HEK293T (cell line): ENCODE measurements around the gene SH3BP2.

ENCODE experiments used
- CTCF ChIA-PET: fragments of 350-600 bp; formaldehyde crosslinking; extraction: SDS; loops from one replicate; lab custom pipeline; 2021; ENCODE audit warnings: antibody characterized with exemption, inconsistent platforms; lab: Yijun Ruan, JAX
- POLR2A ChIA-PET: fragments of 350-600 bp; formaldehyde crosslinking; extraction: SDS; loops from one replicate; lab custom pipeline; 2020; ENCODE audit warnings: antibody characterized with exemption, inconsistent platforms; lab: Yijun Ruan, JAX
- DNase-seq: peaks from one replicate; pipeline ENCODE4 v3.0.0; 2012; ENCODE audit warnings: mixed read lengths; ENCODE audit errors: extremely low spot score
- ARNT ChIP-seq: fragments of 450-650 bp; IDR thresholded peaks from 2 replicates; pipeline ENCODE4 v1.6.1; 2017; ENCODE audit warnings: mild to moderate bottlenecking
- BHLHE40 ChIP-seq: fragments of 450-650 bp; IDR thresholded peaks from 2 replicates; pipeline ENCODE4 v1.6.1; 2016; ENCODE audit warnings: mild to moderate bottlenecking, moderate library complexity, borderline replicate concordance
- CTBP1 ChIP-seq: fragments of 450-650 bp; IDR thresholded peaks from 2 replicates; pipeline ENCODE4 v1.6.1; 2016; ENCODE audit warnings: borderline replicate concordance
- ELF4 ChIP-seq: fragments of 450-650 bp; IDR thresholded peaks from 2 replicates; pipeline ENCODE4 v1.6.1; 2017; ENCODE audit warnings: antibody characterized with exemption
- FOXA1 ChIP-seq: fragments of 450-650 bp; IDR thresholded peaks from 2 replicates; pipeline ENCODE4 v1.6.1; 2016; ENCODE audit warnings: mild to moderate bottlenecking
- FOXK2 ChIP-seq: fragments of 450-650 bp; IDR thresholded peaks from 2 replicates; pipeline ENCODE4 v1.6.1; 2016; ENCODE audit warnings: mild to moderate bottlenecking
- FOXM1 ChIP-seq: fragments of 450-650 bp; IDR thresholded peaks from 2 replicates; pipeline ENCODE4 v1.6.1; 2017; ENCODE audit warnings: mild to moderate bottlenecking, borderline replicate concordance
- HDGF ChIP-seq: fragments of 450-650 bp; IDR thresholded peaks from 2 replicates; pipeline ENCODE4 v1.6.1; 2017; ENCODE audit warnings: antibody characterized with exemption, borderline replicate concordance
- L3MBTL2 ChIP-seq: fragments of 450-650 bp; conservative IDR thresholded peaks from 2 replicates; pipeline ENCODE4 v1.6.1; 2016; ENCODE audit warnings: mild to moderate bottlenecking
- LEF1 ChIP-seq: fragments of 450-650 bp; IDR thresholded peaks from 2 replicates; pipeline ENCODE4 v1.6.1; 2017; ENCODE audit warnings: mild to moderate bottlenecking, borderline replicate concordance
- NFRKB ChIP-seq: fragments of 450-650 bp; IDR thresholded peaks from 2 replicates; pipeline ENCODE4 v1.6.1; 2016; ENCODE audit warnings: mild to moderate bottlenecking, moderate library complexity
- SP1 ChIP-seq: fragments of 450-650 bp; IDR thresholded peaks from 2 replicates; pipeline ENCODE4 v1.6.1; 2017
- SUZ12 ChIP-seq: fragments of 450-650 bp; IDR thresholded peaks from 2 replicates; pipeline ENCODE4 v1.6.1; 2016; ENCODE audit warnings: mild to moderate bottlenecking
- TARDBP ChIP-seq: fragments of 450-650 bp; IDR thresholded peaks from 2 replicates; pipeline ENCODE4 v1.6.1; 2016
- ZNF384 ChIP-seq: fragments of 450-650 bp; IDR thresholded peaks from 2 replicates; pipeline ENCODE4 v1.6.1; 2016
- TF ChIP-seq, protein P1 (sequence below): fragments of 450-650 bp; IDR thresholded peaks from 2 replicates; pipeline ENCODE4 v1.6.1; 2016

The SH3BP2 gene

GRCh38 chr4:2814627-2815270 is 21.9 kb downstream of the SH3BP2 start:
- DNase-seq = no peak
- POLR2A ChIA-PET = no interaction called here
- TF ChIP-seq ZNF384 = no peak
- TF ChIP-seq LEF1 = no peak
- no peak for TF ChIP-seq ARNT
- TF ChIP-seq SP1 = no peak
- no peak for TF ChIP-seq ELF4
- no peak for TF ChIP-seq BHLHE40
- CTCF ChIA-PET = no interaction called here

DNA sequence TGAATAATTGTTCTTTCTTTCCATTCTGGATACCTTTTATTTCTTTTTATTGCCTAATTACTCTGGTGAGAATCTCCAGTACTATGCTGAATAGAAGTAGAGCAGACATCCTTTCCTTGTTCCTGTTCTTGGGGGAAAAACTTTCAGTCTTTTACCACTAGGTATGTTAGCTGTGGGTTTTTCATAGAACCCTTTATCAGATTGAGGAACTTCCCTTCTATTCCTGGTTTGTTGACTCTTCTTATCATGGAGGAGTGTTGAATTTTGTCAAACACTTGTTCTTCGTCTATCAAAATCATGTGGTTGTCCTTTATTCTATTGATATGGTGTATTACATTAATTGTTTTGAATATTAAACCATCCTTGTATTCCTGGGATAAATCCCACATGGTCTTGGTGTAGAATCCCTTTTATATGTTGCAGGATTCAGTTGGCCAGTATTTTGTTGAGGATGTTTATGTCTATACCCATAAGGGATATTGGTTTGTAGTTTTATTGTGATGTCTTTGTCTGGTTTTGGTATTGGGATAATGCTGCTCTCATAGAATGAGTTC is 23.6 kb downstream of the SH3BP2 start:
- ChIA-PET POLR2A (no interaction called here), CTCF (no interaction called here)
- no peak for TF ChIP-seq ZNF384
- no peak for TF ChIP-seq FOXK2
- no peak for TF ChIP-seq HDGF
- TF ChIP-seq BHLHE40 = no peak
- TF ChIP-seq NFRKB = no peak
- no peak for TF ChIP-seq SP1
- TF ChIP-seq, protein P1, sequence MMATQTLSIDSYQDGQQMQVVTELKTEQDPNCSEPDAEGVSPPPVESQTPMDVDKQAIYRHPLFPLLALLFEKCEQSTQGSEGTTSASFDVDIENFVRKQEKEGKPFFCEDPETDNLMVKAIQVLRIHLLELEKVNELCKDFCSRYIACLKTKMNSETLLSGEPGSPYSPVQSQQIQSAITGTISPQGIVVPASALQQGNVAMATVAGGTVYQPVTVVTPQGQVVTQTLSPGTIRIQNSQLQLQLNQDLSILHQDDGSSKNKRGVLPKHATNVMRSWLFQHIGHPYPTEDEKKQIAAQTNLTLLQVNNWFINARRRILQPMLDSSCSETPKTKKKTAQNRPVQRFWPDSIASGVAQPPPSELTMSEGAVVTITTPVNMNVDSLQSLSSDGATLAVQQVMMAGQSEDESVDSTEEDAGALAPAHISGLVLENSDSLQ = no peak
- no peak for TF ChIP-seq FOXA1
- TF ChIP-seq FOXM1 = no peak
- TF ChIP-seq CTBP1 = no peak
- no peak for TF ChIP-seq ELF4
- TF ChIP-seq SUZ12 = no peak
- TF ChIP-seq L3MBTL2 = no peak
- no peak for TF ChIP-seq LEF1
- TF ChIP-seq ARNT = no peak
- no peak for DNase-seq

- TF ChIP-seq SUZ12 = no peak
- ChIA-PET CTCF (no interaction called here), POLR2A (interaction anchor here (1.2 kb wide), 1 partner anchor 54 kb away, joined by 3 read pairs; no protein-coding TSS in a partner anchor)
- no peak for DNase-seq
Measured at GRCh38 chr4:2817137-2817536, 24.3 kb downstream of the SH3BP2 start.

DNA sequence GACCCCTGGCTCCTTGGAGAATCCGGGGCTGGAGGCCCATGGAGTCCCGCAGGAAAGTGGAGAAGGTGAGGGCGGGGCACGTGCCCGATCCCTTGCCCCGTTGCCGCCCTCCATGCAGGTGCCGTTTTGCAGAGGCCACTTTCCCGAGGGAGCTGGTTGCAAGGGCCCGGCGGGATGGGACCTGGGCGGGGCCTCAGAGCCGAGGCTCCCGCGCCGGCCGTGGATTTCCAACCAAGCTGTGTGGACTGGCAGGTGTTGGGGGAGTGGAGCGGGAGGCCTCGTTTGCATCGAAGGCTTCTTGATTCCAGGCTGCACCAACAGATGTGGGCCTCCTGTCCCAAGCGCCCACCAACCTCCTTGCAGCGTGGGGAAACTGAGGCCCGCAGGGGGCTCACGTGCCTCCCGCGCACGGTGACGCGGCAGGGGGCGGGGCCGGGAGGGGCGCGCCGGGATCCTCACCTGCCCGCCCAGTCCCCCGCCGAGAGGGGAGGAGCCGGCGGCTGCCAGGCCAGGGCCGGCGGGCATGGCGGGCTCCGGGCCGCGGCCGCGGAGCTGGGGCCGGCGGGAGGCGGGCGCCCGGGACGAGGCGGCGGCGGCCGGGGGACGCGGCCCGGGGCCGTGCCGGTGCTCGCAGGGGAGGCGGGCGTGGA is 24.9 kb downstream of the SH3BP2 start:
- CTCF ChIA-PET = no interaction called here
- no peak for TF ChIP-seq SUZ12
- peak; percentile 86 for TF ChIP-seq L3MBTL2
- POLR2A ChIA-PET = interaction anchor here (1.2 to 1.8 kb wide), 6 partner anchors 11 to 59 kb away, joined by 3 to 8 read pairs (median 6); no protein-coding TSS in a partner anchor
- DNase-seq = peak; percentile 80

DNA sequence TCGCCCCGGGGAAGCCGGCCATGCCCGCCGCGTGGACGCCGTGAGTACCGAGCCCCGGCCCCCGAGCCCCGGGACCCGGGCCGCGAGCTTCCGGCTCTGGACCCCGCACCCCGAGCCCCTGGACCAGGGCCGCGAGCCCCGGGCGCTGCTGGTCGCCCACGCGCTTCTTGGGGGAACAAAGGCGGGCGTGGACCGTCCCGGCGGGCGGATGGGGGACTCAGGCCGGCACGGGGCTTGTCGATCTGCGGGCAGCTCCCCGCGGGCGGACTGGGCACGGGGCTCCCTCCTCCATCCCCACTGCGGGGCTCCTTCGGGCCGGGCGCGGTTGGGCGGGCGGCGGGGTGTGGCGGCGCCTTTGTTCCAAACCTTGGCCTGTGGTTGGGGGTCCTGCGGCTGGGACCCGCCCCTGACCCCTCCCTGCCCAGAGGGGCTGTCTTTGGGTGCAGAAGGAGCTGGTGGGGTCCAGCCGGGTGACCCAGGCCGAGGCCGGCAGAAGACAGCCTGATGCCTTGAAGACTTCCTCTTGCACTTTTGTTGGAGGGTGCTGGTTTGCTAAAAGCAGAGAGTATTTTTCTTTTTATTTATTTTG is 25.6 kb downstream of the SH3BP2 start:
- POLR2A ChIA-PET = interaction anchor here (0.7 to 1.8 kb wide), 11 partner anchors 12 to 62 kb away, joined by 3 to 8 read pairs (median 4); partner anchors contain the start of gene TNIP2
- CTCF ChIA-PET = no interaction called here
- no peak for TF ChIP-seq HDGF
- TF ChIP-seq NFRKB = no peak
- TF ChIP-seq FOXA1 = no peak
- no peak for TF ChIP-seq ARNT
- TF ChIP-seq CTBP1 = no peak
- TF ChIP-seq SUZ12 = no peak
- peak; percentile 45 for DNase-seq

DNA sequence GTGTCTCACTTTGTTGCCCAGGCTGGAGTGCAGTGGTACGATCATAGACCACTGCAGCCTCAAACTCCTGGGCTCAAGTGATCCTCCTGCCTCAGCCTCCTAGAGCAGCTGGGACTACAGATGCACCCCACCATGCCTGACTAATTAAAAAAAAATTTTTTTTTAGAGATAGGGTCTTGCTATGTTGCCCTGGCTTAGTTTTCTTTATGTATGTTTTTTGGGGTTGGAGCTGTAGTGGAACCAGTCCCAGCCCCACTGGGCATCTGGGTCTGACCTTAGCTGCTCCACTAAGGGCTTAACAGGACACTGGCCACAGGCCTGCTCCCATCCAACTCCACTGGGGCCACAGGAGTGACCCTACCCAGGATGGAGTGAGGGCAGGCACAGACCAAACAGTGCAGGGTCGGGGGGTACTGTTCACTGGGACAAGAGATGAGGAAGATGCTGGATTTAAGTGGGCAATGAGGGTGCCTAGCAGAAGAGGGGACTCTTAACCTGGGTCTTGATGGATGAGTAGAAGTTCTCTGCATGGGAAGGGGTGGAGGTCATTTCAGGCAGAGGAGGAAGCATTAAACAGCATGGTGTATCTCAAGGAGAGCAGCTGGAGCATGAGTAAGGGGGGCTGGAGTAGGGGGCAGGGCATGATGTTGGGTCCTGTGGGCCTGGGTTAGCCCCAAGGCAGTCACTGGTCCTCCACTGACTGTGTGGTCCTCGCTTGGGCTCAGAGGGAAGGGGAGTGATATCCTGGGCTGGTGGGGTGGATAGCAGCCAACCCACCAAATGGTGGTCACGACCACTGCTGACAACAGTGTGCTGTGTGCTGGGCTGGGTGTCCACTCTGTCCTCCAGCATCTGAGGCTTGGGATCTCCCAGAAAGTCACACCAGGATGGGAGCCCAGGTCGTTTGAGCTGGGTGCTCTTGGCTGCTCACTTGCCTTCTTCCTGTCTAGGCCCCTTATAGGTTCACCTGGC is 26.6 kb downstream of the SH3BP2 start:
- CTCF ChIA-PET = no interaction called here
- TF ChIP-seq SP1 = no peak
- TF ChIP-seq TARDBP = no peak
- no peak for TF ChIP-seq ELF4
- TF ChIP-seq NFRKB = no peak
- no peak for TF ChIP-seq SUZ12
- no peak for TF ChIP-seq CTBP1
- TF ChIP-seq LEF1 = no peak
- TF ChIP-seq BHLHE40 = no peak
- TF ChIP-seq L3MBTL2 = no peak
- TF ChIP-seq HDGF = no peak
- TF ChIP-seq, protein P1 = no peak
- no peak for TF ChIP-seq FOXM1
- POLR2A ChIA-PET = interaction anchor here (0.7 to 1.8 kb wide), 9 partner anchors 13 to 63 kb away, joined by 3 to 8 read pairs (median 4); partner anchors contain the start of gene TNIP2

More for the DNA sequence above, 26.6 kb downstream of the SH3BP2 start:
- no peak for DNase-seq
